Stromal cell of bone marrow (primary cell): ENCODE measurements around the gene ZFYVE1.
A peak's percentile ranks its signal among the peaks of the same experiment; 100 is the strongest.
"Not testable (repeated sequence)": the region's sequence is repeated elsewhere in the genome, so short reads cannot be mapped to it uniquely, and the experiment has no call there.

Experiments
- DNase-seq: peaks from one replicate; pipeline ENCODE4 v3.0.0-alpha.2; 2012; ENCODE audit warnings: low read depth

Gene ZFYVE1

DNA sequence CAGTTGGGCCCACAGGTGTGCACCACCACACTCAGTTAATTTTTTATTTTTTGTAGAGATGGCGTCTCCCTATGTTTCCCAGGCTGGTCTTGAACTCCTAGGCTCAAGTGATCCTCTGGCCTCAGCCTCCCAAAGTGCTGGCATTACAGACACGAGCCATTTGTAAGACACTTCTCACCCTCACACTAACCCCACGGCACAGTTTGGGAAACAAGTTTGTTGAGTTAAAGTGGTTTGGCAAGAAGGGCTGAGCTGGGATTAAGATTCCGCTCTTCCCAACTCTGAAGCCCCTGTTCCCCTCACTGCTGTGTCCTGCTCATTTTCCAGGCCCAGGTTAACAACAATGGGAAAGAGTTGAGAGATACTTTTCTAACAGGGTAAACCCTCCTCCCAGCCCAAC, 65.9 kb downstream of the ZFYVE1 start:
- not testable (repeated sequence) for DNase-seq

DNA sequence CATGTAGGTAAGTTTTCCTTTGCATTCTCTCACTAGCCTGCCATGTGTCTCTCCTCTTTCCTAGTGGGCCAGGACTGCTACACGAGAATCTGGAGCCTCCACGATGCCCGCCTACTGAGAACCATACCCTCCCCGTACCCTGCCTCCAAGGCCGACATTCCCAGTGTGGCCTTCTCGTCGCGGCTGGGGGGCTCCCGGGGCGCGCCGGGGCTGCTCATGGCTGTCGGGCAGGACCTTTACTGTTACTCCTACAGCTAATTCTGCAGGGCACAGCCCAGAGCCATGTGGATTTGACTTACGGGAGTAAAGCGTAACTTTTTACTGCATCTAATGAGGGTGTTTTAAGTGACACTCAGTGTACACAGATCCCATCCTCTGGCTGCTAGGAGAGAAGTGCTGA, 68.4 kb downstream of the ZFYVE1 start:
- no peak for DNase-seq

DNA sequence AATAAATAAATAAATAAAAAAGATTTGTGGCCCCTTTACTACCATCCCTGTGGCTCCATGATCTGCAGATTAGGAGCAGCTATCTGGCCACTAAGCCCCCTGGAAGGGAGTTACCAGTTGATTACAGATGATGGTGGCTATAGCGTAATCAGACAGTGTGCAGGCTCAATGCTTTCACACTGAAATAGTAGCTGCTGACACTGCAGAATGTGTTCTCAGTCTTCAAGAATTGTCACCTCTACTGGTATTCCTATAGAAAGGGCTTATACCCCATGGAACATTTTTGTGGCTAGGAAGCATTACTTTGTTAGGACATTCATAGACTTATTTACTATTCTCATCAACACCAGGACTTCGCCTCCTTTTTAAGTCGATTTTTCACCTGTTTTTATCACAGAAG, 69.7 kb downstream of the ZFYVE1 start:
- DNase-seq: no peak

DNA sequence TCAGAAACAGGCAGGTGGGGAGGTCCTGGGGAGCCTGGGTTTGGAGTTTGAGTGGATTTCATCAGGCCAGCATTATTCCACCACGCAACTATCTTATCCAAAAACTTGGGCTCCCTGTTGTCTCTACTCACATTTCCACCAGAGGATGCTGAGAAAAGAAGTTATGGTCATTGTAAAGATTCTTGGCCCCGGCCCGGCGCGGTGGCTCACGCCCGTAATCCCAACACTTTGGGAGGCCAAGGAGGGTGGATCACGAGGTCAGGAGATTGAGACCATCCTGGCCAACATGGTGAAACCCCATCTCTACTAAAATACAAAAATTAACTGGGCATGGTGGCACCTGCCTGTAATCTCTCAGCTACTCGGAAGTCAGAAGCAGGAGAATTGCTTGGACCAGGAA, 70.2 kb downstream of the ZFYVE1 start:
- DNase-seq: not testable (repeated sequence)

DNA sequence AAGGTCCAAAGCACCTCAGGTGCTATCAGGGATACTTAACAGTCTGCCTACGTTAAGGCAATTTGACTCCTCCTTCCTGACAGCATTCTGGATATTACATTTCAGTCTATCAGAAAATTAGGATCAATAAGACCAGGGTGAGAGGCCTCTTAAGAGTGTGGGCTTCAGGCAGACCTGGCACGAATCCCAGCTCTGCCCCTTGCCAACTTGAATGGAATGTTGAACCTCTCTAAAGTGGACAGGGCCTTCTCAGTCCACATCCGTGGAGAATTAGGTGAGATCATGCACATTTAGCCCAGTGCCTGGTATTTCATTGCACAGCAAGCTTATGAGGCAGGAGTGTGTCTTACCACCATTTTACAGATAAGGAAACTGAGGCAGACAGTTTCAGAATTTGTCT, 74.7 kb downstream of the ZFYVE1 start:
- DNase-seq: no peak

DNA sequence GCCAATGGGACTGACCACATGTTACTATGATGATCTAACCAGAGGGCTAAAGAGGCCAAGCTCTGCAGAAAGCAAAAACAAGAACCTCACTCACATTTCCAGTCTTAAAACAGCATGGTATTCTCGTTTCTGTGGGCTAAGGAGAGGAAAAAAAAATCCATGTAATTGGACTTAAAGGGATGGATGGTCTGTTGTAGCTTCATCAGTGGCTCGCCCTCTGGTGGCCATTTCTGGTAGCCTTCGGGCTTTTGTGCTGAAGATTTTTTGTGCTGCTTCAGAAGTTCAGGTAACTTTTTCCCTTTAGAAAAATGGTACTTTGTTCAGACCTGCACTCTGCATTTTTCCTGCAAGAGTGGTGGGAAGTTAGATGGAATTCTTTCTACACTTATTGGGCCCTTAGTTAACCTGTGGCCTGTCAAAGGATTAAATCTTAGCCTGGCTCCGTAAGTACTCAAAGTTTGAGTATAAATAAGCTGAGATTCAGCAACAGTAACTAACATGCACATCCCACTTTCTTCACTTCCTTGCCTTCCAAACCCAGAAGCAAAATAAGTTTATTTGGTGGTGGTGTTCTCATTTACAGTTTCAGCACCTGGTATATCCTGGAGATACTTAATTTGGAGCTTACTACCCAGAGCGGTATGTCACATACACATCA, 78.3 kb downstream of the ZFYVE1 start:
- DNase-seq: peak; percentile 43

DNA sequence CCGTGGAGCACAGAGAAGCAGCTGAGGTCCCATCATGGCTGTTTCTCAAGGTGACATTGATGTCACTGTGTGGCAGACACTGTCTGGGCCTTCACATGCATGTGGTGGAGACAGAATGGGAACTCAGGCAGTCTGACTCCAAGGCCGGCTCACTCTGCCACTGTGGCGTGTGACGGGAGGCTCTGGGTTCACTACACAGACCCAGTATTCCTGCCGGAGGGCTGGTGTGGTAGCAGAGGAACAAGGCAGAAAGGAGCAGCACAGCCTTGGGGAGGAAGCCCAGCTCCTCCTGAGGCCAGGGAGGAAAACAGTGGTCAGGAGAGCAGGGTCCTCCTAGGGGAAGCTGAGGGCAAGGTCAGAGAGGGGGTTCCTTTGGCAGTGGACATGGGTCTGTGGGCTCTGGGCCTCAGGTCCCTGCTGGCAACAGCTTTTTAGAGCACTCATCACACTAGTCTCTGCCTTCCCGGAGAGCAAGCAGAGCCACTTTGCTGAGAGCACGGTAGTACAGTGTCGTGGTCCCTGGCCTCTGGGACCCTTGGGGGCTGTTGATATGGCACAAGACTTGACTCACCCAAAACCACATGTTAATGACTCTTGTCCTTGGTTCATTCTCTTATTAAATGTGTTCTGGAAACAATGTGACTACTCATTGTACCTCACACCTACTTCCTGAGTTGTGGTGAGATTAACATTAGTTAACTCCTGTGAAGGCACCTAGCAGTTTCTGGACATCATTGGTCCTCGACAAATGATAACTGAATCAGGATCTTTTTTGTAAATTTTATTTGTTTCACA, 79.3 kb downstream of the ZFYVE1 start:
- DNase-seq: no peak

DNA sequence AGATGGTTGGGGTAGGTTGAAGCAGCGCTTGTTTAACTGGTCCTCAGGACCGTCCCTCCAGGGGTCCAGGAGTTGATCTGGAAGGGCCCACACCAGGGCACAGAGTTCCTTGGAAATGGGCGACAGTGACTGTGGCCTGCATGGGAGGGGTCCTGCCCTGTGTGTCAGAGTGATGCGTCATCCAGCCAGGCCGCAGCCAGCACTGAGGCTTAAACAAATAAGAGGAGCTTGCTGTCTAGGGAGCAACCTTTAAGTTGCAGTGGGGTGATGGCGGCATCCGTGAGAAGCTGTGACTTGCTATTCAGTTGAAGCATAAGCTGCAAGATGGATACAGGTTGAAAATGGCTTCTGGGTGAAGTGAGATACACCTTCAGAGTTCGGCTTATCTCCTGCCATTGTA, 80.4 kb downstream of the ZFYVE1 start:
- no peak for DNase-seq

DNA sequence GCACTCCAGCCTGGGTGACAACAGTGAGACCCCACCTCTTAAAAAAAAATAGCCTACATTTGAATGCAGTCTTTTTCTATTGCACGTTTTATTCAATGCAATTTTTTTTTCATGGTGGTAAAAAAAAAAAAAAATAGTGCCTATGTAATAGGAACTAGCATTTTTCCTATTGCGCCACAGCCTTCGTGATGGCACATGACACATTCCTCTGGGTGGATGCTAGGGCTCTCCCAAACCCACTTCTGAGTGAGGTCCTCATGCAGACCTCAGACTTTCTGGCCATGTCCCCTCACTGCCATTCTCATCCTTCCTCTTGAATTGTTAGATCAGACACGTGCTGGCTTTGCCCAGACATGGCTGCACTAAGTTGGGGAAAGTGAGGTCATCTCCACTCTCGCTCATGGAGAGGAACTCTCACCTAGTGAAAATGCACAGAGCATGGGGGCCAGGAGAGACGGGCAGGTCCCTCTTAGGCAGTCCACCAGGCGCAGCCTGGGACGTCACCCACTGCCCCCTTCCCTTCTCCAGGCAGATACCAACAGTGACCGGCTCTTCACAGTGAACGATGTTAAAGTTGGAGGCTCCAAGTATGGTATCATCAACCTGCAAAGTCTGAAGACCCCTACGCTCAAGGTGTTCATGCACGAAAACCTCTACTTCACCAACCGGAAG, 81.4 kb downstream of the ZFYVE1 start:
- DNase-seq: no peak

DNA sequence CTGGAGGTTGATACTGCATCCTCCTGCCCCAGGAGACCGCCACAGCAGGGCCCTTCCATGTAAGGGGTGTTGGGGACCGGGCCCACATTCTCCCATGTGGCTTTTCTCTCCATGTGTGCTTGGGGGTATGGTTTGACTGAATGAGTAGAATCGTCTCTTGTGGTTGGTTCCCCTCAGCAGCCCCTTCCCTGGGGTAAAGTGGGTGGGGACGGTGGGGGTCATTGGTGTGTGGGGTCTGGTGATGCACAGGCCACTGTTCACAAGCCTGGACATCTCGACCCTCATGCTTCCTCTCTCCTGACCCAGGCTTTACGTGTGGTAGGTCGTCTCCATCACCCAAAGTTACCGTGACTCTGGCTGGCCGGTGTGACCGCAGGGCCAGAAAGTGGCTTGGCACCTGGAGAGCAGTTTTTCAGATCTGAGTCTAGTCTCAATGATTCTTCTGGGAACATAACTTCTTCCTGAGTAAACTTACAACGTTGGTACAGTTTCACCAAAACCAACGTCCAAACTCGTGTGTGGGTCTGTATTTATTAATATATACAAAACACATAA, 83.0 kb downstream of the ZFYVE1 start:
- no peak for DNase-seq

DNA sequence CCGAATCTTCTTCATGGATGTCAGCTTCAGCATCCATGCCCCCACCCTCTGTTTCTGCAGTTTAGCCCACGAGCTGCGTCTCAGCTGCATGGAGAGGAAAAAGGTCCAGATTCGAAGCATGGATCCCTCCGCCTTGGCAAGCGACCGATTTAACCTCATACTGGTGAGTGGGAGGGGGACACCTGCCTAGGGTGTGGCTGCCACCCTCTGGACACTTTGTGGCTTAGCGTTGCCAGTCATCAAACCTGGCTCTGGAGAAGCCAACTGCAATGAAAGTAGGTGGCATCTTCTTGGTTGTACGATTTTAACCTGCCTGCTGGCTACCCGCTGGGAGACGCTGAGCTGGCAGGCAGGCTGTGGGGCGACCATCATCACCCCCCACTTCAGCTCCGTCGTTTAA, 84.0 kb downstream of the ZFYVE1 start:
- no peak for DNase-seq

DNA sequence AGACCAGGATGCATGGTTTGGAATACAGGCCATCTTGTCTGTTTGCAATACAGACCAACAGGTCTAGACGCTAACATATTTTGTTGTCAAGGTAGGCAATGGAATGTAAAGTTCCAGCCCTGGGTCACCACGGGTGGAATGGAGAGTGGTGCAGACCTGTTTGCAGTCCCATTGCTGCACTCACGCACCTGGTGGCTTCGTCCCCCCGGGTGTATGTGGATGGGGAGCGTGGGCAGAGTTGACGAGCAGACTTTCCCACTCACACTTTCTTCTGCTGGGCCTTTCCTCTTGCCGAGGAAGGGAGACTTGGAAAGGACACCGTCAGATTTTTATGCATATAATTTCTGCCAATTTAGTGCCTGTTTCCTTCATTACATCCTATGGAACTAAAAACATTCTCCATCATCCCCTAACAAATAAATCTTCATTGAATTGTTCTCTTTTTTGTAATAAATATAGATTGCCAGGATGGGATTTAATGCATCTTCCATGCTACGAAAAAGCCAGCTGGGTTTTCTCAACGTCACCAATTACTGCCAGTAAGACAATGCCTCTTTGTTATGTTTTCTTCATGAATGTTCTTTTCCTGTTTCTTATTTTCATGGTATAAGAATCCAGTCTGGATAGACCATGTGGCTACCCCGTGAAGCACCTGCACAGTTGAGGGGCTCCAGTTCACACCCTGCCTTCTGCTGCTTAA, 85.5 kb downstream of the ZFYVE1 start:
- DNase-seq: no peak

DNA sequence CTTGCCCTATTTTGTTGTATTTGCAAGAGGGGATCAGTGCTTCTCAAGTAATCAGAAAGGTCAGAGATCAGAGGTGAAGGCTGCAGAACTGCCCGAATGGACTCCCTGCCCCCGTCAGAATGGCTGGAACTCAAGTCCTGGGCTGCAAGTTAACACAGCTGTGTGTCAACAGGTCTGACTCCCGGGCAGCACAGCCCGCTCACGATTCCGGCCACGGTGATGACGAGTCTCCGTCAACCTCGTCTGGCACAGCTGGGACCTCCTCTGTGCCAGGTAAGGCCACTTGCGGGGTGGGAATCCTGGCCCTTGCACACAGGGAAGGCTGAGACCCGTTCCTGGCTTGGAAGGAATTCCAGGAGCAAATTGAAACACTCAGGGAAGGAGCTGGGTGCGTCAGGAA, 87.3 kb downstream of the ZFYVE1 start:
- no peak for DNase-seq

DNA sequence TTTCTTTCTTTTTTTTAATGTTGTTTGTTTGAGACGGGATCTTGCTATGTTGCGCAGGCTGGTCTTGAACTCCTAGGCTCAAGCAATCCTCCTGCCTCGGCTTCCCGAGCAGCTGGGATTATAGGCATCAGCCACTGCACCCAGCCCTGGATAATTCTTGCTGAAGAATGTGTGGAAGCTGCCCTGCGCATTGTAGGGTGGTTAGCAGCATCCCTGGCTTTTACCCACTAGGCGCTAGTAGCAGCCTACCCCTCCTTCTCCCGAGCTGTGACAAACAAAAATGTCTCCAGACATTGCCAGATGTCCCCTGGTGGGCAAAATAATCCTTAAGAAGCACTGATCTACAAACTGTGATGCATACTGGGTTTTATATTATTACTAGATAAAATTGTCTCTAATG, 94.0 kb downstream of the ZFYVE1 start:
- no peak for DNase-seq

DNA sequence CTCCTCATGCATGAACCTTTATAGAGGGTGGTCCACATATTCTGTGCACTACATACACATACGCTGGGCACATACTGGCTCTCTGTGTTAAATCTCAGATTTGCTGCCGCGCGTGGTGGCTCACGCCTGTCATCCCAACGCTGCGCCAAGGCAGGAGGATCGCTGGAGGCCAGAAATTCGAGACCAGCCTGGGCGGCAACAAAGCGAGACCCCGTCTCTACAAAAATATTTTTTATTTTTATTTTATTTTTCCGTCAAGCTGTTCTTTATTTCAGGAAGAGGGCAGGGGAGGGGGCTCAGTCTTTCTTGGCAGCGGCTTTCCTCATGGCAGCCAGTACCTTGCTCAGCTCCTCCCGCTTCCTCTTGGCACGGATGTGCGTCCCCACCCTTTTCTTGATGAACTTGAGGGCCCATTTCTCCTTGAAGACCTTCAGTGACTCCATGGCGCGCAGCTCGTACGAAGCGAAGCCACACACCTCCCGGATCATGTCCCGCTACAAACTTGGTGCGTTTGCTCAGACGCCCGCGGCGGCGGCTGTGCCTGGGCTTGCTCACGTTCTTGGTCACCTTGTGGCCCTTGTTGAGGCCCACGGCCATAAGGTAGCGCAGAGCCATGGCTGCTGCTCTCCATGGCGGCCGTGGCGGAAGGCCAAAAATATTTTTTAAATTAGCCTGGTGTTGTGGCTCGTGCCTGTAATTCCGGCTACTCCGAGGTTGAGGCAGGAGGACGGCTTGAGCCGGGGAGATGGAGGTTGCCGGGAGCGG, 97.4 kb downstream of the ZFYVE1 start:
- no peak for DNase-seq

DNA sequence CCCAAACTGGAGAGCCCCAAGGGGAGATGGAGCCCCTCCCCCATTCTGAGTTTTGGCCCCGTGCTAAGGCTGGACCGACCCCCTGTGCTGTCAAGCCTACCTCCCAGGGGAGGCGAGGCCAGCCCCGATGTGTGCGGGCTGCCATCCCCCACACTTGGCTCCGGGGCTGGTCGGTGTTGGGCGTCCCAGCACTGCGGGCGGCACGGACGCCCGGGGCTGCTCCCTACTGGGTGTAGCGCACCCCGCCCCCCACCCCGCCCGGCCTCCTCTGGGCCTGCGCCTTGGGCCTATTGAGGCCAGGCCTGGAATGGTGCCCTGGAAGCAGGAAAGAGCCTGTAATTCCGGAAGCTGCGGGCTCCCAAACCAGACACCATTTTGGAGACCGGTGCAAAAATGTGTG, 98.0 kb downstream of the ZFYVE1 start:
- no peak for DNase-seq

DNA sequence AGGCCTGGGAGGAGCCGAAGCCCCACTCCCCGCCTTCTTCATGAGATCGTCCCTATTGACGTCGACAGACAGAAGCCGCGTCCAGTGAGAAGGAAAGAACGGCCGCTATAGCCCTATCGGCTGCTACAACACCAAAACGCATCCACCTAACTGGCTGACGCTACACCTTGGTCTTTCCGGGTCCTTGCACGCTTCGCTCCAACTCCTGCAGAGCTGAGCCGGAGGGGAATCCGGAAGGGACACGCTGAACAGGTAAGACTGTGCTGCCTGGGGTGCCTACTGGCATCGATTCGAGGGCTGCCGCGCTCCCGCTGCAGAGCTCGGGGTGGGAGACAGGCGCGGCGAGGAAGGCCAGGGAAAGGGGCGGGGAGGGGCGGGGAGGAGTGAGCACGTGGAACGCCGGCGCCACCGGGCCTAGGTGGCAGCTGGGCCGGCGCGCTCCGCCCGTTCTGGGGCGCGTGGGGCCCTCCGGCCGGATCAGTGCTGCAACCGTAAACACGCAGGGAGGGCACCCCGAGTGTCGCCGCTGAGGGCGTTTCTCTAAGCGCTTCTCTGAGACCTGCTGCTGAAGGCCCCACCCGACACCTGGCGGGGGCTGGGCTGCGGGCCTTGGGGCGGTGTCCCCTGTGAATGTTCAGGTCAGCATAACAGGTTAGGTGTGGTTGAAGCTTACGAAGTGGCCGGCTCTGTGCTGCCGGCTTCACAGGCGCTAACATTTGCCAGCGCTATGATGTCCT, 100.4 kb downstream of the ZFYVE1 start, which contains the start of gene DCAF4:
Gene DCAF4 (plus strand): TSS at position 173 of the 737 bp plus-strand sequence. CDS start 11,515 bp downstream, outside the sequence.
- DNase-seq: peak; percentile 99

DNA sequence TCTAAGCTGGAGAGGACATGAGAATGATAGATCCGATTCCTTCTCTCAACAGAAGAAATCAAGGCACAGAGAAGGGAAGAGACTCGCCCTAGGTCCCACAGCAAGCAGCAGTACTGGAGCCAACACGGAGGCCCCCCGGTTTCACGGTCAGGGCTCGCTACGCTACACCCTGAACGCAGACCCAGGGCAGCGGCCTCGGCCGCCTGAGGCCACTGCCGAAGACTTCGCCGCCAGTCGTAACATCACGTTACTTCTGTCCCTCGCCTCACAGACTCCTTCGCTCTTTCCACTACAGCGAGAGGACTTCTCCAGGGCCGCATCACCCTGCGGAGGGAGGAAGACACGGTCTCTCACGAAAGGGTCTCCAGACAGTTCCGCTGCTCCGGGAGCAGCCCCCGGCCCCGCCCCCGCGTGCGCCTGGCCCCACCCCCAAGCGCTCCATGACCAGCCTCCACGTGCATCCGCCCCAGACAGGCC, 101.1 kb downstream of the ZFYVE1 start:
- no peak for DNase-seq

DNA sequence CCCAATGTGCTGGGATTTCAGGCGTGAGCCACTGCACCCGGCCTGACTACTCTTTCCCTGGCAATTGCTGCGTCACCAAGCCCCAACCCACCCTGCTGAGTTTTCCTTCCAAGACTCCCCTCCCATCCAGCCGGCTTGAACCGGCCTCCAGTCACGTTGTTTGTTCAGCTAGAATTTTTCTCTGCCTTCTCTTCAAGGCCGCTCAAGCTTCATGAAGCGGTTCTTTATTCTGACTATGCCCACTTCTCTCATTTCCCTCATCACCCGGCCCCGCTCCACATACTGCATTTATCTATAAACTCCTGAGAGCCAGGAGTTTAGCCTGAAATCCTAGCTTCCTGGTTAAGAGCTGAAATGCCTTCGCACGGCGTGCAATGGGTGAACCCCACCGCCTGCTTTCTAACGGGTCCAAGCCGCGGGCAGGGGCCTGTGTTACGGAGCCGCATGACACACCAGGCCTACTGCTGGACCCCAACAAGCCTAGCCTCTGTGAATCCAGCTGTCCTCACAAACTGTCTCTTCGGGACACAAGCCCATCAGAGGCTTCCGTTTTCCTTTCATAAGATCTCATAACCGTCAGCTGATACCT, 101.6 kb downstream of the ZFYVE1 start:
- no peak for DNase-seq

DNA sequence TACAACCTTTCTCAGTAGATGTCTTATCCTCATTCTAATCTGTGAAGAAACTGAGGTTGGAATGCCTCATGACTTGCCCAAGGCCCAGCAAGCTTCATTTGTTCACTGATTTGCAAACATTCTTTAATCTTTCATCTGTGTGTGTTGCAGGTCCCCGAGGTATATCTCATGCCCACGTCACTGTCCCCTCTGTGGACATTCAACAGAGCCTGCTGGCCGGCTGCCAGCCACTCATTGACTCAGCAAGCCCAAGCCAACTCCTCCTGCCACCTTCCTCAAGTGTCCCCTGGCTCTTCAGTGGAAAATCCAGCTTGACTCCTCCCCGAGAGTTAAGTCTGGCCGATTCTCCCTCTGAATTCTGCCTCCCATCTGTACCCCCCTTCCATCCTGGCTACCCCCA, 102.6 kb downstream of the ZFYVE1 start:
- no peak for DNase-seq
